Mesenchymal stem cell (in vitro differentiated cells and primary cell): ENCODE results near the gene PITPNM3.

ENCODE experiments used
- DNase-seq: peaks from one replicate; pipeline ENCODE4 v3.0.0-alpha.2; 2013
- H2AFZ ChIP-seq: one replicate; pipeline ENCODE4 v1.6.1; 2013; ENCODE audit warnings: low read depth, mild to moderate bottlenecking, control low read depth, inconsistent platforms, low read length, moderate library complexity
- H2AK5ac ChIP-seq: 2 replicates; pipeline ENCODE4 v1.6.1; 2013; ENCODE audit warnings: low read length, moderate library complexity, mild to moderate bottlenecking, inconsistent platforms; ENCODE audit not compliant: severe bottlenecking
- H2BK120ac ChIP-seq: one replicate; pipeline ENCODE4 v1.6.1; 2013; ENCODE audit warnings: low read depth, mild to moderate bottlenecking, inconsistent platforms, low read length, moderate library complexity
- H2BK12ac ChIP-seq, 2 experiments: one replicate each; pipeline ENCODE4 v1.6.1; 2013; ENCODE audit warnings: inconsistent platforms in 2 of 2, low read length in 2 of 2, mild to moderate bottlenecking in 2 of 2, moderate library complexity in 2 of 2, control low read depth in 1 of 2
- H2BK15ac ChIP-seq: one replicate; pipeline ENCODE4 v1.6.1; 2013; ENCODE audit warnings: mild to moderate bottlenecking, low read depth, inconsistent platforms; ENCODE audit not compliant: poor library complexity, severe bottlenecking
- H2BK5ac ChIP-seq: 2 replicates; pipeline ENCODE4 v1.6.1; 2013; ENCODE audit warnings: low read depth, mild to moderate bottlenecking, low read length, control low read depth, inconsistent platforms; ENCODE audit not compliant: poor library complexity, severe bottlenecking
- H3K14ac ChIP-seq, 2 experiments: one replicate each; pipeline ENCODE4 v1.6.1; 2013; ENCODE audit warnings: inconsistent platforms in 2 of 2, low read length in 2 of 2, control low read depth in 1 of 2, mild to moderate bottlenecking in 1 of 2, moderate library complexity in 1 of 2
- H3K18ac ChIP-seq, 2 experiments: one replicate each; pipeline ENCODE4 v1.6.1; 2013; ENCODE audit warnings: inconsistent platforms in 2 of 2, low read length in 2 of 2, control low read depth in 1 of 2, low read depth in 1 of 2, mild to moderate bottlenecking in 1 of 2
- H3K23ac ChIP-seq, 2 experiments: one replicate each; pipeline ENCODE4 v1.6.1; 2013; ENCODE audit warnings: inconsistent platforms in 2 of 2, low read length in 2 of 2, mild to moderate bottlenecking in 2 of 2, moderate library complexity in 2 of 2, control low read depth in 1 of 2
- H3K27ac ChIP-seq: 2 replicates; pipeline ENCODE4 v1.5.1; 2013; ENCODE audit warnings: mild to moderate bottlenecking, moderate library complexity, low read length, control low read depth, inconsistent platforms; ENCODE audit not compliant: poor library complexity, severe bottlenecking
- H3K27me3 ChIP-seq, 2 experiments: 2 replicates each; pipeline versions ENCODE4 v1.6.1 to v1.7.0; 2013; ENCODE audit warnings: low read length in 2 of 2, mild to moderate bottlenecking in 2 of 2, moderate library complexity in 2 of 2, control low read depth in 1 of 2, inconsistent platforms in 1 of 2; ENCODE audit not compliant: control insufficient read depth in 1 of 2, insufficient read depth in 1 of 2
- H3K36me3 ChIP-seq, 2 experiments: 2 replicates each; pipeline versions ENCODE4 v1.6.1 to v1.7.0; 2013; ENCODE audit warnings: low read length in 2 of 2, control low read depth in 1 of 2, inconsistent platforms in 1 of 2, low read depth in 1 of 2, mild to moderate bottlenecking in 1 of 2; ENCODE audit not compliant: insufficient read depth in 2 of 2, control insufficient read depth in 1 of 2
- H3K4ac ChIP-seq, 2 experiments: one replicate each; pipeline ENCODE4 v1.6.1; 2013; ENCODE audit warnings: inconsistent platforms in 2 of 2, low read length in 2 of 2, mild to moderate bottlenecking in 2 of 2, moderate library complexity in 2 of 2, control low read depth in 1 of 2, low read depth in 1 of 2
- H3K4me1 ChIP-seq: 2 replicates; pipeline ENCODE4 v1.6.1; 2013; ENCODE audit warnings: low read depth, low read length, control low read depth; ENCODE audit not compliant: control insufficient read depth, insufficient read depth
- H3K4me2 ChIP-seq: 2 replicates; pipeline ENCODE4 v1.6.1; 2013; ENCODE audit warnings: low read length, mild to moderate bottlenecking, inconsistent platforms; ENCODE audit not compliant: poor library complexity, severe bottlenecking
- H3K4me3 ChIP-seq, 2 experiments: 2 replicates each; pipeline versions ENCODE4 v1.5.1 to v1.7.0; 2013; ENCODE audit warnings: low read length in 2 of 2, mild to moderate bottlenecking in 2 of 2, control low read depth in 1 of 2, low read depth in 1 of 2; ENCODE audit not compliant: insufficient read depth in 1 of 2
- H3K79me1 ChIP-seq: replicated peaks from 2 replicates; pipeline ENCODE4 v1.6.1; 2013; ENCODE audit warnings: mild to moderate bottlenecking, control low read depth, low read length, inconsistent platforms; ENCODE audit not compliant: poor library complexity, severe bottlenecking
- H3K9ac ChIP-seq: 2 replicates; pipeline ENCODE4 v1.7.0; 2013; ENCODE audit warnings: mild to moderate bottlenecking, low read length, moderate library complexity
- H3K9me3 ChIP-seq: 2 replicates; pipeline ENCODE4 v1.7.0; 2013; ENCODE audit warnings: mild to moderate bottlenecking, low read length; ENCODE audit not compliant: control insufficient read depth
- H4K8ac ChIP-seq: one replicate; pipeline ENCODE4 v1.6.1; 2013; ENCODE audit warnings: inconsistent platforms, mild to moderate bottlenecking, low read length, moderate library complexity
- H4K91ac ChIP-seq: one replicate; pipeline ENCODE4 v1.6.1; 2013; ENCODE audit warnings: mild to moderate bottlenecking, low read length, inconsistent platforms
- WGBS: methylation state at CpG from one replicate; pipeline ENCODE4 v1.1.7; 2013; ENCODE audit warnings: mixed read lengths; 5-methylcytosine and 5-hydroxymethylcytosine counted together

Gene PITPNM3

DNA sequence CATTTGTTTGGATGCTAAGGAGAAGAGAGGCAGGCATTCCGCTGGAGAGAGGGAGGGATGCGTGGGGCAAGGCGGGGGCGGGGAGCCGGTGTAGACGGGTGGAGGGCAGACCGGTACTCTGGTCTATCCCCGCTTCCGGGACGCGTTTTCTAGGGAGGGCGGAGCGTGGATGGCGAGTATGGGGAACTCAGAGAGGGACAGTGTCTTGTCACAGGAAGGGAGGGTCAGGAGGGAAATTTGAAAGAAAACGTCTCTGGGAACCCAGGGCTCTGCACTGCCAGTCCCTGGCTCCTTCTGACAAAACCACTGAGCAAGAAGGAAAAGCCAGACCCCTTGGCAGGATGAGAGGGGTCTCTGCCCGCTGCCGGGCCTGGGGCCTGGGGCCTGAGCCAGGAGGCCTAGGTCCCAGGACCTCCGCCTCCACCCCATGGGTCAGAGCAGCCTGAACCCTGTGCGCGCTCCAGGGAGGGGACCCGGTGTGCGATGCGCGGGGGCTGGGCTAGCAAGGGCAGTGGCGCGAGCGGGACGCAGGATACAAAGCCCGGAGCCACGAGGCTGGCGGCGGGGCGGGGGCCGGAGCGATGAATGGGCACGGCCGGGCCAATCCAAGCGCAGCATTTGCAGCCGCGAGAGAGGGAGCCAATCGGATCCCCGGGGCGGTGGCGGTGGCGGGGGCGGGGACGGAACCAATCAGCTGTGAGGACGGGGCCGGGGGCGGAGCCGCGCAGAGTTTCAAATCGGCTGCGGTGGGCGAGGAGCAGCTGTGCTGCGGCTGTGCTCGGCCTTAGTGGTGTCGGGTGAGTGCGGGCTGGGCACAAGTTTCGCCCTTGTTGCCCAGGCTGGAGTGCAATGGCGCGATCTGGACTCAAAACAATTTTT lies 112.4 kb downstream of the PITPNM3 start, which contains the start of gene PIMREG:
TSS of gene PIMREG (plus strand) at position 764 of the 879 bp plus-strand sequence. CDS start 656 bp downstream, outside the sequence.
- peak within 1 kb of the TSS; percentile 61 to 92 for H3K4me3 ChIP-seq
- no peak within 1 kb of the TSS for H4K91ac ChIP-seq
- peaks cover 0 to 10% of the 10 kb centered on the region in 2 experiments for H3K36me3 ChIP-seq
- no peak within 1 kb of the TSS for H3K14ac ChIP-seq
- no peak within 1 kb of the TSS for H2BK120ac ChIP-seq
- H3K4me2 ChIP-seq = peak within 1 kb of the TSS; percentile 99
- peak within 1 kb of the TSS; percentile 83 for H3K9ac ChIP-seq
- peaks cover 21% of the 10 kb centered on the region for H3K79me1 ChIP-seq
- DNase-seq = peak; percentile 96
- no peaks in the 10 kb centered on the region for H3K9me3 ChIP-seq
- H3K23ac ChIP-seq = peak within 1 kb of the TSS in 1 of 2 experiments; percentile 40
- 1% methylated on average over 60 of the region's 62 CpGs for WGBS
- H2BK12ac ChIP-seq = peak within 1 kb of the TSS in 1 of 2 experiments; percentile 29
- peak within 1 kb of the TSS; percentile 57 for H2BK15ac ChIP-seq
- no peak within 1 kb of the TSS for H2AK5ac ChIP-seq
- peak within 1 kb of the TSS; percentile 58 to 87 for H3K18ac ChIP-seq
- peaks cover 10% of the 10 kb centered on the region for H3K4me1 ChIP-seq
- peaks cover 4 to 8% of the 10 kb centered on the region in 2 experiments for H3K27me3 ChIP-seq
- peak within 1 kb of the TSS in 1 of 2 experiments; percentile 84 for H3K4ac ChIP-seq
- H2AFZ ChIP-seq = peak within 1 kb of the TSS; percentile 89
- H4K8ac ChIP-seq = peak within 1 kb of the TSS; percentile 86
- peak within 1 kb of the TSS; percentile 58 for H2BK5ac ChIP-seq
- peak within 1 kb of the TSS; percentile 87 for H3K27ac ChIP-seq

DNA sequence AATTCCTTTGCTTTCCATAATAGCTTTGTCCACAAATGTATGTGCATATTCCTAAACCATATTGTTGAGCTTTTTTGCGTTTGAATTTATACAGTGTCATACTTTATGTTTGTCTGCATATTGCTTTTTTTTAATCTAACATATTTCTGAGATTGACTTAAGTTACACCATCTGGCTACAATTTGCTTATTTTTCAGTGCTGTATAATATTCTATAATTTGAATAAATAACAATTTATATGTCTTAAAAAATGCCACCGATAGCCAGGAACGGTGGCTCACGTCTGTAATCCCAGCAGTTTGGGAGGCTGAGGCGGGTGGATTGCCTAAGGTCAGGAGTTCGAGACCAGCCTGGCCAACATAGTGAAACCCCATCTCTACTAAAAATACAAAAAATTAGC lies 113.6 kb downstream of the PITPNM3 start:
- Histone ChIP-seq H2BK5ac (no peak overlapping the region), H3K4ac (no peak overlapping the region), H4K91ac (no peak overlapping the region), H2BK15ac (no peak overlapping the region), H3K23ac (no peak overlapping the region), H2BK120ac (no peak overlapping the region), H2BK12ac (no peak overlapping the region), H2AFZ (no peak overlapping the region), H3K27ac (no peak overlapping the region), H3K79me1 (peaks cover 21% of the 10 kb centered on the region), H4K8ac (no peak overlapping the region), H3K4me3 (no peak overlapping the region), H3K9me3 (no peaks in the 10 kb centered on the region), H3K36me3 (peaks cover 0 to 5% of the 10 kb centered on the region in 2 experiments), H3K4me1 (peaks cover 8% of the 10 kb centered on the region), H3K4me2 (no peak overlapping the region), H3K27me3 (peaks cover 5 to 11% of the 10 kb centered on the region in 2 experiments), H3K9ac (no peak overlapping the region), H2AK5ac (no peak overlapping the region), H3K14ac (no peak overlapping the region), H3K18ac (no peak overlapping the region)
- DNase-seq = no peak
- WGBS = 80% methylated on average over 5 of the region's 6 CpGs

DNA sequence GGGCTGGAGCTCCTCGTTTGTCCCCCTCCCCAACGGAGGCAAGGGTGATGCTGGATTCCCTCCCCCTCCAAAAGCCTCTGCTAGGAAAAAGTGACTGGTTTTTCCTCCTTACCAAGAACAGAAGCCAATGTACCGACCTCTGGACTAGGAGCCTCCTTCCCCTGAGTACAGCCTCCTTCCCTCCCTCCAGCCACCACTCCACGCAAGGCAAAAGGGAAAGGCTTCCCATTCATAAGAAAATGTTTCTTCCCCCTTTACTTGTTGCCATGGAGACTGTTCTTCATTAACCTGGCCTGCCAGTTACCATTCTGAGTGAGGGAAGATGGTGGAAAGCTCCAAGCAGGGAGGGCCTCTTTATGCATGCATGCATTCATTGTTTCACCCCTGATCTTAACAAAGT lies 116.4 kb downstream of the PITPNM3 start:
- Histone ChIP-seq H3K36me3 (no peaks in the 10 kb centered on the region), H3K18ac (no peak overlapping the region), H3K23ac (no peak overlapping the region), H3K4ac (no peak overlapping the region), H3K4me1 (peaks cover 5% of the 10 kb centered on the region), H2BK5ac (no peak overlapping the region), H2BK120ac (no peak overlapping the region), H3K9me3 (no peaks in the 10 kb centered on the region), H4K91ac (no peak overlapping the region), H3K9ac (no peak overlapping the region), H2AFZ (no peak overlapping the region), H2AK5ac (no peak overlapping the region), H2BK12ac (no peak overlapping the region), H3K27ac (no peak overlapping the region), H3K4me3 (no peak overlapping the region), H4K8ac (no peak overlapping the region), H3K14ac (no peak overlapping the region), H3K4me2 (no peak overlapping the region), H3K27me3 (peaks cover 7 to 26% of the 10 kb centered on the region in 2 experiments), H2BK15ac (no peak overlapping the region), H3K79me1 (peaks cover 7% of the 10 kb centered on the region)
- no peak for DNase-seq
- WGBS = 39% methylated on average over 4 of the region's 4 CpGs

DNA sequence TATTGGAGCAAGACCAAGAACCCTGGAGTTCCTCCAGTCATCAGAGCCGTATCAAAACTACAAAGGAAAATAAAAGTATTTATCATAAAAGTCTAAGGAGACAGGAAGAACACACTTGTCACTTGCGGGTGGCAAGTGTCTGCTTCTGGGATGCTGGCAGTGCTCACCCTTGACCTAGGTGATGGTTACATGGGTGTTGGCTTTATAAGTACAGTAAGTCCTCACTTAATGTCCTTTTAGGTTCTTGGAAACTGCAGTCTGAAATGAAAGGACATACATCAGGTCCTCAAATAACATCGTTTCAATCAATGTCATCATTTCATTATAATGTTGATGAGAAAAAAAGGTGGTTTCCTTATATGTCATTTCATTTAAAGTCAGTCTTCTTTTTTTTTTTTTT lies 118.4 kb downstream of the PITPNM3 start:
- no peak overlapping the region for H3K4ac ChIP-seq
- no peaks in the 10 kb centered on the region for H3K36me3 ChIP-seq
- no peak overlapping the region for H3K23ac ChIP-seq
- no peak overlapping the region for H3K14ac ChIP-seq
- H3K27ac ChIP-seq = no peak overlapping the region
- no peak overlapping the region for H2BK120ac ChIP-seq
- no peak overlapping the region for H2BK12ac ChIP-seq
- DNase-seq = no peak
- H3K4me1 ChIP-seq = no peaks in the 10 kb centered on the region
- H3K18ac ChIP-seq = no peak overlapping the region
- no peak overlapping the region for H3K9ac ChIP-seq
- H3K79me1 ChIP-seq = no peaks in the 10 kb centered on the region
- no peak overlapping the region for H2BK5ac ChIP-seq
- H3K4me2 ChIP-seq = no peak overlapping the region
- H2BK15ac ChIP-seq = no peak overlapping the region
- H4K8ac ChIP-seq = no peak overlapping the region
- H2AFZ ChIP-seq = no peak overlapping the region
- no peak overlapping the region for H2AK5ac ChIP-seq
- peaks cover 7 to 26% of the 10 kb centered on the region in 2 experiments for H3K27me3 ChIP-seq
- no peaks in the 10 kb centered on the region for H3K9me3 ChIP-seq
- H3K4me3 ChIP-seq = no peak overlapping the region
- H4K91ac ChIP-seq = no peak overlapping the region
- WGBS = 75% methylated on average over 1 of the region's 3 CpGs
